Activated effector memory CD4-positive, alpha-beta T cell treated with anti-CD3 and anti-CD28 coated beads, Interleukin-2, amount 50 U/mL, for 16 hours (primary cell): Measurements from ENCODE around the gene EIF4EBP3.
"Not testable (repeated sequence)": the region's sequence is repeated elsewhere in the genome, so short reads cannot be mapped to it uniquely, and the experiment has no call there.

Experiments
- DNase-seq: peaks from one replicate; pipeline ENCODE4 v3.0.0-alpha.2; 2020

Gene EIF4EBP3

GRCh38 chr5:140579188-140579747, 31.8 kb downstream of the EIF4EBP3 start:
- DNase-seq: not testable (repeated sequence)

GRCh38 chr5:140587495-140587894, 40.0 kb downstream of the EIF4EBP3 start:
- no peak for DNase-seq

- no peak for DNase-seq
Measured at GRCh38 chr5:140588311-140589070, 41.0 kb downstream of the EIF4EBP3 start.

GRCh38 chr5:140590861-140591260, 43.4 kb downstream of the EIF4EBP3 start:
- DNase-seq: no peak

GRCh38 chr5:140591747-140592372, 44.4 kb downstream of the EIF4EBP3 start:
- DNase-seq: no peak

- not testable (repeated sequence) for DNase-seq
Measured at GRCh38 chr5:140593070-140593469, 45.6 kb downstream of the EIF4EBP3 start.

- no peak for DNase-seq
Measured at GRCh38 chr5:140594169-140594568, 46.7 kb downstream of the EIF4EBP3 start.

- no peak for DNase-seq
Measured at GRCh38 chr5:140595538-140596300, 48.3 kb downstream of the EIF4EBP3 start.

GRCh38 chr5:140596321-140596741, 48.9 kb downstream of the EIF4EBP3 start:
- no peak for DNase-seq

GRCh38 chr5:140598836-140599235, 51.4 kb downstream of the EIF4EBP3 start:
- DNase-seq: no peak
